Ishikawa (cell line): ENCODE measurements around the gene HOXA4.

Experiments
- CEBPB ChIP-seq: IDR thresholded peaks from 2 replicates; pipeline ENCODE4 v1.6.1; 2012
- CREB1 ChIP-seq: IDR thresholded peaks from 2 replicates; pipeline ENCODE4 v1.6.1; 2012; ENCODE audit warnings: low read depth
- FOXM1 ChIP-seq: IDR thresholded peaks from 2 replicates; pipeline ENCODE4 v1.6.1; 2012; ENCODE audit warnings: low read depth, borderline replicate concordance
- MAX ChIP-seq: IDR thresholded peaks from 2 replicates; pipeline ENCODE4 v1.6.1; 2012
- RAD21 ChIP-seq: IDR thresholded peaks from 2 replicates; pipeline ENCODE4 v1.6.1; 2012; ENCODE audit warnings: low read depth
- REST ChIP-seq: IDR thresholded peaks from 2 replicates; pipeline ENCODE4 v1.6.1; 2012; ENCODE audit warnings: low read depth, mild to moderate bottlenecking
- TAF1 ChIP-seq: IDR thresholded peaks from 2 replicates; pipeline ENCODE4 v1.6.1; 2012; ENCODE audit warnings: low read depth, mild to moderate bottlenecking
- TEAD4 ChIP-seq: IDR thresholded peaks from 2 replicates; pipeline ENCODE4 v1.6.1; 2012
- USF1 ChIP-seq: IDR thresholded peaks from 2 replicates; pipeline ENCODE4 v1.6.1; 2012

- no peak for TF ChIP-seq TEAD4
- TF ChIP-seq USF1: no peak
- no peak for TF ChIP-seq RAD21
- no peak for TF ChIP-seq TAF1
- no peak for TF ChIP-seq MAX
- no peak for TF ChIP-seq REST
- no peak for TF ChIP-seq CREB1
- no peak for TF ChIP-seq FOXM1
- no peak for TF ChIP-seq CEBPB
Observed at GRCh38 chr7:27145165-27145913, 14.8 kb upstream of the HOXA4 start.
